Neural cell (in vitro differentiated cells): ENCODE measurements around the gene SBNO1. TPM values are rescaled to one million over a fixed set of nuclear protein-coding genes. Genes with fewer than 3 reads are reported as not detected.

ENCODE experiments used
- H2AFZ ChIP-seq: fragments of 200-600, 300-800 bp; sonication (generic), shearing (Covaris generic); 2 replicates; pipeline ENCODE4 v1.6.0; 2014; ENCODE audit warnings: low read depth, mild to moderate bottlenecking, antibody characterized with exemption, low read length, moderate library complexity
- H3F3A ChIP-seq: fragments of 200-600 bp; shearing (Covaris generic); 2 replicates; pipeline ENCODE4 v1.6.1; 2016; ENCODE audit warnings: mild to moderate bottlenecking, moderate library complexity, mixed read lengths, antibody characterized with exemption, low read length; ENCODE audit not compliant: insufficient read depth, poor library complexity, severe bottlenecking
- H3K27ac ChIP-seq: fragments of 200-600, 300-800 bp; sonication (generic), shearing (Covaris generic); 2 replicates; pipeline ENCODE4 v1.5.1; 2014; ENCODE audit warnings: mild to moderate bottlenecking, low read length, moderate library complexity
- H3K27me3 ChIP-seq: fragments of 300-800, 200-600 bp; sonication (generic), shearing (Covaris generic); 2 replicates; pipeline ENCODE4 v1.6.0; 2014; ENCODE audit warnings: mild to moderate bottlenecking, low read depth, low read length, moderate library complexity; ENCODE audit not compliant: insufficient read depth
- H3K36me3 ChIP-seq: fragments of 300-800, 200-600 bp; sonication (generic), shearing (Covaris generic); 2 replicates; pipeline ENCODE4 v1.5.1; 2014; ENCODE audit warnings: mild to moderate bottlenecking, antibody characterized with exemption, low read length, moderate library complexity; ENCODE audit not compliant: insufficient read depth
- H3K4me2 ChIP-seq: fragments of 300-800, 200-600 bp; sonication (generic), shearing (Covaris generic); 2 replicates; pipeline ENCODE4 v1.6.0; 2014; ENCODE audit warnings: mild to moderate bottlenecking, low read length
- H3K4me3 ChIP-seq: fragments of 300-800, 200-600 bp; sonication (generic), shearing (Covaris generic); 2 replicates; pipeline ENCODE4 v1.5.1; 2014; ENCODE audit warnings: mild to moderate bottlenecking, low read length, moderate library complexity
- H3K79me2 ChIP-seq: fragments of 200-600 bp; shearing (Covaris generic); replicated peaks from 2 replicates; pipeline ENCODE4 v1.6.0; 2014; ENCODE audit warnings: mild to moderate bottlenecking, low read length, moderate library complexity; ENCODE audit not compliant: insufficient read depth
- H3K9ac ChIP-seq: fragments of 300-800, 200-600 bp; sonication (generic), shearing (Covaris generic); 2 replicates; pipeline ENCODE4 v1.6.1; 2016; ENCODE audit warnings: mild to moderate bottlenecking, low read length, mixed read lengths
- H3K9me2 ChIP-seq: fragments of 200-600 bp; shearing (Covaris generic); 2 replicates; pipeline ENCODE4 v1.6.1; 2016; ENCODE audit warnings: mild to moderate bottlenecking, low read length, mixed read lengths; ENCODE audit not compliant: insufficient read depth
- H3K9me3 ChIP-seq: fragments of 200-600, 300-800 bp; sonication (generic), shearing (Covaris generic); 2 replicates; pipeline ENCODE4 v1.6.1; 2016; ENCODE audit warnings: mild to moderate bottlenecking, mixed run types, low read length, moderate library complexity, mixed read lengths
- H4K20me1 ChIP-seq: fragments of 200-600 bp; shearing (Covaris generic); 2 replicates; pipeline ENCODE4 v1.6.1; 2016; ENCODE audit warnings: mild to moderate bottlenecking, mixed run types; ENCODE audit not compliant: insufficient read depth
- CTCF ChIP-seq: fragments of 450-650 bp; IDR thresholded peaks from 2 replicates; pipeline ENCODE4 v1.5.1; 2014; ENCODE audit warnings: antibody characterized with exemption, mild to moderate bottlenecking, moderate library complexity; ENCODE audit not compliant: poor library complexity, severe bottlenecking
- EP300 ChIP-seq: fragments of 450-650 bp; conservative IDR thresholded peaks from 2 replicates; pipeline ENCODE4 v1.6.1; 2014; ENCODE audit warnings: antibody characterized with exemption, mild to moderate bottlenecking, moderate library complexity; ENCODE audit not compliant: poor library complexity, severe bottlenecking
- EZH2 ChIP-seq: fragments of 200-600, 300-800 bp; shearing (Covaris generic), sonication (generic); IDR thresholded peaks from 2 replicates; pipeline ENCODE4 v1.6.1; 2014; ENCODE audit warnings: antibody characterized with exemption, low read length, borderline replicate concordance, mild to moderate bottlenecking; ENCODE audit not compliant: insufficient read depth, poor library complexity, severe bottlenecking
- MXI1 ChIP-seq: fragments of 450-650 bp; conservative IDR thresholded peaks from 2 replicates; pipeline ENCODE4 v1.6.1; 2014; ENCODE audit warnings: antibody characterized with exemption, mild to moderate bottlenecking; ENCODE audit not compliant: poor library complexity, severe bottlenecking
- POLR2AphosphoS5 ChIP-seq: IDR thresholded peaks from 2 replicates; pipeline ENCODE4 v1.6.1; 2012
- REST ChIP-seq: IDR thresholded peaks from 2 replicates; pipeline ENCODE4 v1.6.1; 2012; ENCODE audit warnings: borderline replicate concordance
- SMC3 ChIP-seq: fragments of 450-650 bp; conservative IDR thresholded peaks from 2 replicates; pipeline ENCODE4 v1.6.1; 2014; ENCODE audit warnings: antibody characterized with exemption, mild to moderate bottlenecking, moderate library complexity; ENCODE audit not compliant: poor library complexity
- TAF1 ChIP-seq: IDR thresholded peaks from 2 replicates; pipeline ENCODE4 v1.6.1; 2012; ENCODE audit warnings: low read depth
- polyA plus RNA-seq: library from polyadenylated mRNA; depleted of rRNA; stranded (reverse); fragments of >200 nt; gene quantifications from 2 replicates; pipeline ENCODE4 v1.2.3, GENCODE V29; 2014

Gene SBNO1
- polyA plus RNA-seq, 1 donor from 2014 or later: 17.9 TPM

- Histone ChIP-seq H3K27me3 (no peaks in the 10 kb centered on the region), H3K4me2 (no peak overlapping the region), H3K36me3 (no peaks in the 10 kb centered on the region), H3K27ac (no peak overlapping the region), H3K4me3 (no peak overlapping the region), H2AFZ (no peak overlapping the region), H3K9me2 (no peaks in the 10 kb centered on the region), H3K79me2 (no peaks in the 10 kb centered on the region), H3F3A (no peaks in the 10 kb centered on the region), H3K9ac (no peak overlapping the region), H3K9me3 (no peaks in the 10 kb centered on the region), H4K20me1 (no peaks in the 10 kb centered on the region)
- TF ChIP-seq TAF1 (no peak), REST (no peak), EP300 (no peak), POLR2AphosphoS5 (no peak)
Observed at GRCh38 chr12:123284669-123285068, 80.0 kb downstream of the SBNO1 start.

DNA sequence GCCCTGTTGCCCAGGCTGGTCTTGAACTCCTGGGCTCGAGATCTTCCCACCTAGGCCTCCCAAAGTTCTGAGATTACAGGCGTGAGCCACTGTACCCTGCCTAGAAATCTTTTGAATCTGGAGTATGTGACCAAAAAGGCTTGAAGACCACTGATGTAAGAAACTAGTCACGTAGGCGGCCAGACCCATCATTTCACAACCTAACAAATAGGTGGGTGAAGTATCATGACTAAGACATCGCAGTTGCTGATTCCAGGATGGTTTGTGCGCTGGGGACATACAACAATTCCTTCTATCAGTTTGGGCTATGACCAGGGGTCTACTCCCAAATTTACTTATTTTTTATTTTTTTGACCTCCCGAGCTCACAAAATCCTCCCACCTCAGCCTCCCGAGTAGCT, 81.2 kb downstream of the SBNO1 start:
- Histone ChIP-seq H3K27me3 (no peaks in the 10 kb centered on the region), H3K9me3 (no peaks in the 10 kb centered on the region), H3F3A (no peaks in the 10 kb centered on the region), H3K9ac (no peak overlapping the region), H4K20me1 (no peaks in the 10 kb centered on the region), H3K9me2 (no peaks in the 10 kb centered on the region), H3K4me3 (no peak overlapping the region), H3K4me2 (no peak overlapping the region), H2AFZ (no peak overlapping the region), H3K79me2 (no peaks in the 10 kb centered on the region), H3K36me3 (no peaks in the 10 kb centered on the region), H3K27ac (no peak overlapping the region)
- no peak for TF ChIP-seq REST
- no peak for TF ChIP-seq SMC3

DNA sequence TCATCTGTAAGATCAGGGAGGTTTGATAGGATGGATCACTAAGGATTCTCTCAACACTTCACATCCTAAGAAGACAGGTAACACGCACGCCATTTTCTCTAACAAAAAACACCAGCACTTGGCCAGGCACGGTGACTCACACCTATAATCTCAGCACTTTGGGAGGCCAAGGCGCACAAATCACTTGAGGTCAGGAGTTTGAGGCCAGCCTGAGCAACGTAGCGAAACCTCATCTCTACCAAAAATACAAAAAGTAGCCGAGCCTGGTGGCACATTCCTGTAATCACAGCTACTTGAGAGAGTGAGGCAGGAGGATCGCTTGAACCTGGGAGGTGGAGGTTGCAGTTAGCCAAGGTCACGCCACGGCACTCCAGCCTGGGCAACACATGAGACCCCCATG, 82.5 kb downstream of the SBNO1 start:
- Histone ChIP-seq H2AFZ (no peak overlapping the region), H4K20me1 (no peaks in the 10 kb centered on the region), H3K9ac (no peak overlapping the region), H3K27me3 (no peaks in the 10 kb centered on the region), H3K4me2 (no peak overlapping the region), H3K9me3 (no peaks in the 10 kb centered on the region), H3K36me3 (no peaks in the 10 kb centered on the region), H3F3A (no peaks in the 10 kb centered on the region), H3K9me2 (no peaks in the 10 kb centered on the region), H3K27ac (no peak overlapping the region), H3K4me3 (no peak overlapping the region), H3K79me2 (no peaks in the 10 kb centered on the region)
- no peak for TF ChIP-seq EP300
- no peak for TF ChIP-seq REST
- TF ChIP-seq CTCF: no peak
- TF ChIP-seq EZH2: no peak
- no peak for TF ChIP-seq SMC3
- no peak for TF ChIP-seq MXI1
- no peak for TF ChIP-seq TAF1
